ENCODE data around the gene ZP3.
"Not testable (repeated sequence)": the region's sequence is repeated elsewhere in the genome, so short reads cannot be mapped to it uniquely, and the experiment has no call there.

ZP3 gene

DNA sequence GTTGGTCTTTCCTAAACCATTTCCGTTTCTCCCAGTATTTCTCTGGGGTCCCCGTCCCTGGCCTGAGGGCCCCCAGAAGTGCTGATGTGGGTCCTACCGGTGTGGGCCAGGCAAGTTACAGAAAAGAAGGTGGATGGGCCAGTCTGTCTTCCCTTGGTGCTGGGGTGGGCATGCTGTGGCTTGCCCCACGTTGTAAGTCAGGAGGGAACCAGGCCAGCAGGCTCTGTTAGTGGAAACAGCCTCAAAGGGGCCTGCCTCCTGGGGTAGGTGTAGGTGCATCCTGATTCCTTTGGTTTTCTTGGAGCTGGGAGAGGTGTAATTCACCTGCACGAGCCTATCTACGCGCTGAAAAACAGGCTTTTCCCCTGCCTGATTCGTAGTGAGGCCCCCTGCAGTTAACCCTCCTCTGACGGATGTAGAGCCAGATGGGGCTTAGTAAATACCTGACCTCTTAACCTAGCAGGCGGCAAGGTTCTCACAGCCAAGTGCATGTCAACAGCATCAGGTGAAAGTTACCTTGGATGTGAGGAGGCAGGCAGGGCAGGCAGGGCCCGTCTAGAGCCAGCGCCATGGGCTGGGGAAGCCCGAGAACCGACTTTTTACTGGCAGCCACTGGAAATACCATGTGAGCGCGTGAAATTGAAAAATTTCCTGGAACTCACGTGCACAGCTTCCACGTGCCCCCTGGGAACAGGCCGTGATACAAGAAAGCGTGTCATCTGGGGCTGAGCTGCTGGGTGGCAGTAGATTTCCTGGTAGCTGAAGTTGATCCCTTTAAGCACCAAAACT lies 61.3 kb downstream of the ZP3 start:
- DNase-seq (ENCODE audit: low spot score): not testable (repeated sequence)

DNA sequence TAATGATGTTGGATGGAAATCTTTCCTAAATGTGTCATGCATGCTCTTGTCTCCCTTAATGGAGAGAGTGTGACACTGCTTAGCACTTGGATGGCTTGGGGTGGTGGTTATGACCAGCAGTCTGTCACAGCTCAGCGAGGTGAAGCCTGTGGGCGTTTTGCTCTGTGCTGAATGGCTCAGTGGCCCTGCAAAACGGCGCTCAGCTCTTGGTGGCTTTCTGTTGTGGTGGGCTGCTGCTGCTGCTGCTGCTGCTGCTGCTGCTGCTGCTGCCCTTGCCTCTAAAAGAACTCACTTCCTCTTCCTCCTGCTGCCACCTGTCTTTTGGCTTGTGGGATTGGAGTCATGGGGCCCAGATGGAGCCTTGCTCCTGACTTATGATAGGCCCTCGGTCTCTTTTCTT lies 61.9 kb downstream of the ZP3 start:
- DNase-seq (ENCODE audit: low spot score): not testable (repeated sequence)

DNA sequence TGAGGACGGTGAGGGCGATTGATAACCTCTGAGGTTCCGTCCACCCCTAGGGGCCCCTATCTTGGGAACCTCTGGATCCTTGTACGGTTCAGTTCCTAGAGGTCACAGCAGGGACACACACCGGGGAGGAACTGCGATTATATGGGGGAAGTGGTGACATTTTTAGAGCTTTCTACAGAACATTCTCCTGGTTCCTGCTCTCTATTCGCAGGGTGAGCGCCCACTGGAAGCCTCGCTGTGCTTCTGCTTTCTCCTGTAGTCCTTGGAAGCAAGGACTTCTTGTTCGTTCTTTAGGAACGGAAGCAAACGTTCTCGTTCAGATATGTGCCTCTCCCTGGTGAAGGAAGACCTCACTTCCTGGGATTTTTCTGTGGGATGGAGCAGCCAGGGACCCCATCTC lies 63.2 kb downstream of the ZP3 start:
- not testable (repeated sequence) for DNase-seq (ENCODE audit: low spot score)
